AG20443 (cell line): ENCODE data around the gene SPPL2C.

Source experiments
- DNase-seq: peaks from one replicate; pipeline ENCODE4 v3.0.0; 2012; ENCODE audit warnings: low spot score, mixed read lengths

SPPL2C gene

DNA sequence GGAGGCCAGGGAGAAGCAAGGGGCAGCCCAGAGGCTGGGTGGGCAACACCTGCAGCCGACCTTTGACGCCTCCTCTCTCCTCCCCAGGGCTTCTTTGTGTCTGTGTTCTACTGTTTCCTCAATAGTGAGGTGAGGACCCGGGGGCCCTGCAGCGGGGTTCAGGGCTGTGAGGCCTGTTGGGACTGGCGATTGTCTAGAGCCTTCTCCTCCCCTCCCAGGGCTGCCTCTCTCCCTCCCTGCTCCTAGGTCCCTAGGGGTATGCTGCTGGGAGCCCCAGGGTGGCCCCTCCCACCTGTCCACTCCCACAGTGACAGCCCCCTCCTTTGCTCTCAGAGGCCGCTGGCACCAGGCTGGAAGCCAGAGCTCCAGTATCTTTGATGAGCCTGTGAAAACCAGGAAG is 10.8 kb upstream of the SPPL2C start:
- DNase-seq = no peak

DNA sequence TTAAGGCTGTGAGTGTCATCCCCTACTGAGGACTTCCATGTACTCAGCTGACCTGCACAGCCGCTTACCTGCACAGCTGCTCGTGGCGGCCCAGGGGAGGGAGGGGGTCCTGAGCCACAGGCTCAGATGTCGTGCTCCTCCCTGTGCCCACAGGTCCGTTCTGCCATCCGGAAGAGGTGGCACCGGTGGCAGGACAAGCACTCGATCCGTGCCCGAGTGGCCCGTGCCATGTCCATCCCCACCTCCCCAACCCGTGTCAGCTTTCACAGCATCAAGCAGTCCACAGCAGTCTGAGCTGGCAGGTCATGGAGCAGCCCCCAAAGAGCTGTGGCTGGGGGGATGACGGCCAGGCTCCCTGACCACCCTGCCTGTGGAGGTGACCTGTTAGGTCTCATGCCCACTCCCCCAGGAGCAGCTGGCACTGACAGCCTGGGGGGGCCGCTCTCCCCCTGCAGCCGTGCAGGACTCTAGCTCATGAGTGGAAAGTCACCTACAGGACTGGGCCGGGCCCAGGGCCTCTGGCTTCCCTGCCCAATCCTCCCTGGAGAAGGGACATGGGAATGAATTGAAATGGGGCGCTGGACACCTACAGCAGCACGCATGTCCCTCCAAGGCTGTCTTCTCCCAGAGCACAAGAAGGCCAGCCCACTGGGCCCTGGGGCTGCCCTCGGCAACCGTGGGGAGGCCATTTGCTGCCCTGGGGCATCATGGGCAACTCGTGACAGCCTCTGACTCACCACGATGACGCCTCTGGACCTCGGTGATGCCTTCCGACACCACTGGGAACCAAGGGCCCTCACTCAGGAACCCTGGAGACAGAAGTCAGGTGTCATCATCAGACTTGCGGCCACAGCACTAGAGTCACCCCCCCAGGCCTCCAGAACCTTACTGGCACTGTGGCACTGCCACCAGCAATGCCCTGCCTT is 9.9 kb upstream of the SPPL2C start:
- no peak for DNase-seq

GRCh38 chr17:45835481-45835880 is 9.2 kb upstream of the SPPL2C start:
- no peak for DNase-seq

GRCh38 chr17:45836047-45837044 is 8.3 kb upstream of the SPPL2C start:
- no peak for DNase-seq

GRCh38 chr17:45837187-45837586 is 7.5 kb upstream of the SPPL2C start:
- no peak for DNase-seq

- no peak for DNase-seq
These were observed 7.1 kb upstream of the SPPL2C start for GRCh38 chr17:45837603-45838002.

GRCh38 chr17:45838751-45839295 is 5.9 kb upstream of the SPPL2C start:
- DNase-seq = no peak

DNA sequence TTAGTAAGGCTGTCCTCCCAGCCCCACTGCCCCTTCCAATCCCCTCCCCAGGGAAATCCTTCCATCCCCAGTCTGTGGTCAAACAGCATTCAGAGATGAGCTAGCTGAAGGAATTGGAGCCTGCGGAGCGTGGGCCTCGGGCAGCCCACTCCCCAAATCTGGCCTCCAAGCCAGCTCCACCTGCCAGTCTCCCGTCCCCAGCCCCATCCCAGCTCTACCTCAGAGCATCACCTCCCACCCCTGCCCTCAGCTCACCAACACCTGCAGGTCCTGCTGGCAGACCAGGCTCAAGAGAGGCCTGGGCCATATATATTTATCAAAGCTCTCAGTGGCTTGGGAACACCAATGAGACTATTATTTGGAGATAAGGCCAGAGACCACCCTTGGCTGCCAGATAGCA is 5.2 kb upstream of the SPPL2C start:
- DNase-seq = no peak

DNA sequence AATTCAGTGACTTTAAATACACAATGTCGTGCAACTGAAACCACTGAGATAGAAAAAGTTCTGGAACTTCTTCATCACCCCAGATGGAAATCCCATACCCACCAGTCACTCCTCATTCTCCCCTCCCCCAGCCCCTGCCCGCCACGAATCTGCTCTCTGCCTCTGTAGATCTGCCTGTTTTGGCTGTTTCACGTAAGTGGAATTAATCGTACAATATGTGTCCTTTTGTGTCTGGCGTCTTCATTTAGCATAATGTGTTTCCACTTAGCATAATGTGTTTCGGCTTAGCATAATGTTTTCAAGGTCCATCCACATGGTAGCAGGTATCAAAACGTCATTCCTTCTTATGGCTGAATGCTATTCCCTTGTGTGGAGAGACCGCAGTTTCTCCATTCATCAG is 3.5 kb upstream of the SPPL2C start:
- DNase-seq = no peak

DNA sequence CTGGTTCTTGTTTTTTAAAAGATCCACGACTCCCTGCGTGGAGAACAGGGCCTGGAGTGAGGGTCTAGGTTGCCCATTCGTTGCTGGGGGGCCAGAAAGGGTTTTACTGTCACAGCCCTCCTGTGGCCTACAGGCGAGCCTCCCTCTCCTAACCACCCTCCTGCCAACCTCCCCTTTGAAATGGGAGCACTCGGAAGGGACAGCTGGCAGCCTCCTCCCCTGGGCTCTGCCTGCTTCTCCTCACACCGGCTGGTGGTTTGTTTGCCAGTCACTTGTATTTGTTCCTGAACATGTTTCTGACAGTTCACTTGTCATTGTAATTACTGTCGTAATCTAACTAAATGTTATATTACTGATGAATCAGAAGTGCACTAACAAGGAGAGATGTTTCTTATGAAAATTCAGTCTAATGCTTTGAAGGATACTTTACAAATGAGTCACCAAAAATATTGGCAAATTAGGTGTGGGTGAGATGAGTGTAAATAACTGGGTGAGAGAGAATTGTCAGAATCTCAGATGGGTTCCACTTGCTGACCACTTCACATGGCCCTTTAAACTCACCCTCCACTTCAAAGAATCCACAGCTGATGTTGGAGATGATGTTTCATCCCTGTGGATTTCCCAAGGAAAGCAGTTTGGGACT is 2.7 kb upstream of the SPPL2C start:
- no peak for DNase-seq

GRCh38 chr17:45843722-45844121 is 959 bp upstream of the SPPL2C start:
- no peak for DNase-seq

GRCh38 chr17:45845376-45846185 is 900 bp downstream of the SPPL2C start:
- DNase-seq = no peak

GRCh38 chr17:45846223-45846622 is 1.5 kb downstream of the SPPL2C start:
- no peak for DNase-seq

DNA sequence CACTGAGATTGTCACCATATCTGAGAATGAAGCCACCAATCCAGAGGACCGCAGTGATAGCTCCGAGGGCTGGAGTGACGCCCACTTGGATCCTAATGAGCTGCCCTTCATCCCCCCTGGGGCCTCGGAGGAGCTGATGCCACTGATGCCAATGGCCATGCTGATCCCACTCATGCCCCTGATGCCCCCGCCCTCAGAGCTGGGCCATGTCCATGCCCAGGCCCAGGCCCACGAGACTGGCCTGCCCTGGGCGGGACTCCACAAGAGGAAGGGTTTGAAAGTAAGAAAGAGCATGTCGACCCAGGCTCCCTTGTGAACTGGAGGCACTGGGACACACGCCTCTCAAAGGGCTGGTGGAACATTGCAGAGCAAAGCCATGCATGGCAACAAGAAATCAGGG is 2.0 kb downstream of the SPPL2C start:
- no peak for DNase-seq

DNA sequence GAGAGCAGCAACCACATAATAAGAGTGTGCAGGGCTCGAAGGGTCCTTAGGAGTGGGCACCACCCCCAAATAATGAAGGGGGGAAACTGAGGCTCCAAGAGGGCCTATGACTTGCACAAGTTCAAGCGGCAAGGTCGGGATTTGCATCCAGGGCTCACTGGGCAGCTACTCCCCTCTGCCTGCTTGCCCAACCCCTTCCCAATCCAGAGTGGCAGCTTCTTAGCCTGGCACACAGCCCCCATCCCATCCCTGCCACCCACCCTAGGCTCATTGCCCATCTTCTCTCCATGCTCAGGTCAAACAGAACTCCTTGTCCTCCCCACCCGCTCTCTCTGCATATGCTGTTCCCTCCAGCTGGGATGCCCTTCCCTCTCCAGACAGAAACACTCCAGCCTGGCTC is 2.4 kb downstream of the SPPL2C start:
- DNase-seq = no peak

- DNase-seq = no peak
These were observed 3.1 kb downstream of the SPPL2C start for GRCh38 chr17:45847747-45848146.

DNA sequence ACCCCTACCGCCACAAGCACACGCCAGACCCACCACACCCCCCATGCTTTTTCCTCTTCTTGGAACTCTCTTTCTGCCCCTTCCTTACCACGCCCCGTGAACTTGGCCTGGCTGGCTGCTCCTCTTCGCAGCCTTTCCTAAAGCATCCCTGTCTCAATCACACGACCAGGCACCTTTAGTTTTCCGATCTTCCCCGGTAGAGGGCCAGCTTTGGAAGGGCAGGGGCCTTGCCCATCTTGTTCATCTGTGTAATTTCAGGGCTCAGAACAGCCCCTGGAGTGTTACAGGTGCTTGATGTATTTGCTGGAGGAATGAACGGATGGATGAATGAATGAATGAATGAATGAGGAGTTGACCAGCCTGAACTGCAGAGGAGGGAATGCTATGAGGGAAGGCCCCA is 3.7 kb downstream of the SPPL2C start:
- DNase-seq = no peak

GRCh38 chr17:45848868-45849535 is 4.3 kb downstream of the SPPL2C start:
- DNase-seq = no peak

- DNase-seq = no peak
These were observed 4.9 kb downstream of the SPPL2C start for GRCh38 chr17:45849536-45849990.

- no peak for DNase-seq
These were observed 5.3 kb downstream of the SPPL2C start for GRCh38 chr17:45850011-45850410.
